NCI-H187 treated with DMSO at 0.1 percent for 48 hours (cell line): ENCODE data around the gene ZBTB5.
"Not testable (repeated sequence)": the region's sequence is repeated elsewhere in the genome, so short reads cannot be mapped to it uniquely, and the experiment has no call there.

ENCODE experiments used
- DNase-seq: peaks from one replicate; lab custom pipeline; 2025; lab: John Stamatoyannopoulos, UW

The ZBTB5 gene

DNA sequence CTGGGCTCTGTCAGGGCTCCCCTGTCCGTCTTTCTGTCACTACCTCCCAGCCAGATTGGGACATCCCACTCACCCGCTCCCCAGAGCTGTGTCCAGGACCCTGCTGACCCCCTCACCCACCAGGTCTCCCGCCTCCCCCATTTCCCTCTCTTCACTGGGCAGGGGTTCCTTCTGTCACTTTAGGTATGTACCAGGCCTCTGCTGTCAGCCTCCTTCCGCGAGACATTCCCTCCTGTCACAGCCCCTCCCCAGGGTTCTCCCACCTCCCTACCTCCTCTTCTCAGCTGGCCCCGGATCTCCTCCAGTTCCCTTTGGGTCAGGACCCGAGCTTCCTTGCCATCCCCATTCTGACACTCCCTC, 21.0 kb upstream of the ZBTB5 start:
- no peak for DNase-seq

DNA sequence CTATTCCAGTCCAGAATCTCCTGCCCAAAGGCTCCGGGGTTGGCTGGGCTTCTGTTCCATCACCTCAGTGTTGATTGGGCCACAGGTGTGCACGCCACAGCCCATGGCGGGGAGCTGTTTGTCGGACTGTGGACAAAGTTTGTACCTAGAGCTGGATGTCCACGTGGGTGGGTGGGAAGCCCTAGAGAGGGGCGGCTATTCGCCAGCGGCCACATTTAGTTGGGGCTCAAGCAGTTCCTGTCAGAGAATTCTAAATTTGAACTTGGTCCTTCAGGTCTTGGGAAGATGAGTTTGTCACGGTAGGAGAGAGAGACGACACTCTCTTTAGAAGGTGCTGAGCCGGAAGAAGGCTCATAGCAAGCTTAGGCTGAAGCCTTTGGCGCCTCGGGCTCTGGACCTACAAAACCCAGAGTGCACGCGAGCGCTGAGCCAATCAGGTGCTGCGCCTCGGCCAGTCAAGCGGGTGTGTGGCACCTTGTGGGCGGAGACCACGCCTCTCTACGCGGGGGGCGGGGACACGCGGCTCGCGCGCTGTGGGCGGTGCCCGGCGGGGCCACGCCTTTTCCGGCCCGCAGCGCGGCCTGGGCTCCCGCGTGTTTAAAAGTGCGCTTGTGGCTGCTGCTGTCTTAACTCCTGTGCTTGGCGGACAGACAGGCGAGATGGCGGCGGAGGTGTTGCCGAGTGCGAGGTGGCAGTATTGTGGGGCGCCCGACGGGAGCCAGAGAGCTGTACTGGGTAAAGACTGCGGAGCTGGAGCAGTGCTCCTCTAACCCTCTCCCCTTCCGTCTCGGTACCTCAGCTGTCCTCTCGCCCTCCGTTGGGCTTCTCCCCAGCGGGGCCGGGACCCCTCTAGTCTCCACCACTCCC, 20.4 kb upstream of the ZBTB5 start, which contains the start of gene POLR1E:
POLR1E (plus strand) TSS at position 560 of the 867 bp plus-strand sequence; CDS start at position 660, 100 bp downstream.
- peak; percentile 29 for DNase-seq

DNA sequence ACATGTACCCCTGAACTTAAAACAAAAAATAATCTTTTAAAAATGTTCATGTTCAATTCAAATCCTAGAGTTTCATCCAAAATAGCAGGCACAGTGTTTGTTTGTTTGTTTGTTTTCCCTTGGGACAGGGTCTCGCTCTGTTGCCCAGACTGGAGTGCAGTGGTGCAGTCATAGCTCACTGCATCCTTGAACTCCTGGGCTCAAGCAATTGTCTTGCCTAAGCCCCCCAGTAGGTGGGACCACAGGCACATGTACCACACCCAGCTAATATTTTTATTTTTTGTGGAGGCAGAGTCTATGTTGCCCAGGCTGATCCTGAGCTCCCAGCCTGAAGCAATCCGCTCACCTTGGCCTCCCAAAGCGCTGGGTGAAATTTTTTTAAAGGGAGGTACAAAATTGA, 15.5 kb upstream of the ZBTB5 start:
- DNase-seq, result no peak

DNA sequence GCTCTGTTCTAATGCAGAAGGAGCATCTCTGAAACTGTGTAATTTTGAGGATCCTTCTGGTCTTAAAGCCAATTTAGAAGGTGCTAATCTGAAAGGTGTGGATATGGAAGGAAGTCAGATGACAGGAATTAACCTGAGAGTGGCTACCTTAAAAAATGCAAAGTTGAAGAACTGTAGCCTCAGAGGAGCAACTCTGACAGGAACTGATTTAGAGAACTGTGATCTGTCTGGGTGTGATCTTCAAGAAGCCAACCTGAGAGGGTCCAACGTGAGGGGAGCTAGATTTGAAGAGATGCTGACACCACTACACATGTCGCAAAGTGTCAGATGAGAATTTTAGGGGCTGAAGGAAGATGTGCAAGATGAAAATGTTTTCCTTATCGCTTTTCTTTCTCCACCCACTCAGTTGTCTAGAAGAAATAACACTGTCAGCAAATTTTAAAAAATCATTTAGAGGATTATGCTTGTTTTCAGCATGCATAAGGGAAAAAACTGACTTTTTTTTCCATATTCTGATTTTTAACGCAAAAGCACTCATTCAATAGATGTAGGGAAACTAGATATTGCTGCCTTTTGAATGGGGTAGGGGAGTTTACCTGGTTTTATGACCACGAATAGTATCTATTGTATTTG, 12.9 kb upstream of the ZBTB5 start:
- DNase-seq, result not testable (repeated sequence)

DNA sequence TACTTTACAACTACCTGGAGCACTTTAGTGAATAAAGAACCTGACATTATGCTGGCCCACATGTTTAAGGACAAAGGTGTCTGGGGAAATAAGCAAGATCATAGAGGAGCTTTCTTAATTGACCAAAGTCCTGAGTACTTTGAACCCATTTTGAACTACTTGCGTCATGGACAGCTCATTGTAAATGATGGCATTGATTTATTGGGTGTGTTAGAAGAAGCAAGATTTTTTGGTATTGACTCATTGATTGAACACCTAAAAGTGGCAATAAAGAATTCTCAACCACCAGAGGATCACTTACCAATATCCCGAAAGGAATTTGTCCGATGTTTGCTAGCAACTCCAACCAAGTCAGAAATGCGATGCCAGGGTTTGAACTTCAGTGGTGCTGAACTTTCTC, 12.2 kb upstream of the ZBTB5 start:
- DNase-seq, result not testable (repeated sequence)

DNA sequence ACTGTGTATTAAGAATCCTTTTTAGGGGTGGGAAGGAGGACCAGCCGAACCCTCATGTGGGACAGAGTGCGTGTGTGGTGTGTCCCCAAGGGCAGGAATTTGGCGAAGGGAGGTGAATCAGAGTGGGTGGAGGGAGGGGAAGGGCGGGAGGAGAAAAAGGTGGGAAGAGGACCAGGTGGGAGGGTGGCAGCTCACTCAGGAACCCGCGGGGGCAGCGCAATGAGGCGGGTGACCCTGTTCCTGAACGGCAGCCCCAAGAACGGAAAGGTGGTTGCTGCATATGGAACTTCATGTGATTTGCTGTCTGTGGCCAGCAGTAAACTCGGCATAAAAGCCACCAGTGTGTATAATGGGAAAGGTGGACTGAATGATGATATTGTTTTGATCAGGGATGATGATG, 11.7 kb upstream of the ZBTB5 start:
- no peak for DNase-seq

DNA sequence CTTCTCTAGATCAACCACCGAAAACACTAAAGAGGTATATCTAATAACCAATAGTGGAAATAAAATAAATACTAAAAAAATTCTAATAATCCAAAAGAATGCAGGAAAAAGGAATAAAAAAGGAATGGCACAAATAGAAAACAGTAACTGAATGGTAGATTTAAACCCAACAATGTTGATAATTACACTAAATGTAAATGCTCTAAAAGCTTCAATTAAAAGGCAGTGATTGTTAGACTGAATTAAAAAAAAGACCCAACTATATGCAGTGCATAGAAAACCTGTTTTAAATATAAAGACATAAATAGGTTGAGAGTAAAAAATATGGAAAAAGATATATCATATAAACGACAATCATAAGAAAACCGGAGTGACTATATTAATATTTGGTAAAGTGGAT, 9.2 kb upstream of the ZBTB5 start:
- no peak for DNase-seq

DNA sequence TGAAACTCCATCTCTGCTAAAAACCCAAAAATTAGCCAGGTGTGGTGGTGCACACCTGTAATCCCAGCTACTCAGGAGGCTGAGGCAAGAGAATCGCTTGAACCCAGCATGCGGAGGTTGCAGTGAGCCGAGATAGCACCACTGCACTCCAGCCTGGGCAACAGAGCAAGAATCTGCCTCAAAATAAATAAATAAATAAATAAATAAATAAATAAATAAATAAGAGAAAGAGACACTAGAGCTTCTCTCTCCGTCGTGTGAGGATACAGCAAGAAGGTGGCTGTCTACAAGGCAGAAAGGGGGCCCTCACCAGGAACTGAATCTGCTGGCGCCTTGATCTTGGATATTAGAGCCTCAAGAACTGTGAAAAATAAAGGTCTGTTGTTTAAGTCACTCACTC, 8.7 kb upstream of the ZBTB5 start:
- not testable (repeated sequence) for DNase-seq

DNA sequence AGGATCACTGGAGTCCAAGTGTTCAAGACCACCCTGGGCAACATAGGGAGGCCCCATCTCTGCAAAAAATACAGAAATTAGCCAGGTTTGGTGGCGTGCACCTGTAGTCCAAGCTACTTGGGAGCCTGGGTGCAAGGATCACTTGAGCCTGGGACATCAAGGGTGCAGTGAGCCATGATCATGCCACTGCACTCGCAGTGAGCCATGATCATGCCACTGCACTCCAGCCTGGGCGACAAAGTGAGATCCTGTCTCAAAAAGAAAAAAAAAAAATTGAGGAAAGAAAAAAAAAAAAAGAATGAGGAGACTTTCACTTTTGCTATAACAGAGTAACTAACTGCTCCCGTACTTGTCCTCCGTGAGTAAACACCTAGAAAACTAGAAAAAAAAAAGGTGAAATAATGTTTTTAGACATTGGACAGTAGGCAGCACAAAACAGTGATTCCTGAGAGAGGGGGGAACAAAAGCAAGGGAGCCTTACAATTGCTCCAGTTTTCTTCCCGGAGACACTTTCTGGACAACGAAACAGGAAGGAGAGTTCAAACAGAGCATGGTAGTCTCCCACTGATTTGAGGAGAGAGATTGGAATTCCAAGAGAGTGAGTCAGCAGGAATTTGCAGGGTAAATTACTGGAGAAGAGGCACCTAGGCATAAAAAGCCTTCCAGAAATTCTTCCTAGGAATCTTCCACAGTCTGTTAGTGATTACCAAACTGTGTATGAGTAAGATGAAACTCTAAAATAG, 6.9 kb upstream of the ZBTB5 start:
- no peak for DNase-seq

DNA sequence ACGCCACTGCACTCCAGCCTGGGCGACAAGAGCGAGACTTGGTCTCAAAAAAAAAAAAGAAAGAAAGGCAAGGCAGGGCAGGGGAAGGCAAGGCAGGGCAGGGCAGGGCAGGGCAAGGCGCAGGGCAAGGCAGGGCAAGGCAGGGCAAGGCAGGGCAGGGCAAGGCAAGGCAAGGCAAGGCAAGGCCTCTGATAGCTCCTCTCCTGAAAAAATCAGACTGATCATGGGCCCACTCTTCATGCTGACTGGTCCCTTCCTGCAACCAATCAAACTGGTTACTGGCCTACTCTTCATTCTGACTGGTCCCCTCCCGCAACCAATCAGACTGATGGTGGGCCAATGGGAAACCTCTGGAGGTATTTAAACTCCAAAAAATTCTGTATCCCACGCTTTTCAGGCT, 3.4 kb upstream of the ZBTB5 start:
- DNase-seq, result no peak

DNA sequence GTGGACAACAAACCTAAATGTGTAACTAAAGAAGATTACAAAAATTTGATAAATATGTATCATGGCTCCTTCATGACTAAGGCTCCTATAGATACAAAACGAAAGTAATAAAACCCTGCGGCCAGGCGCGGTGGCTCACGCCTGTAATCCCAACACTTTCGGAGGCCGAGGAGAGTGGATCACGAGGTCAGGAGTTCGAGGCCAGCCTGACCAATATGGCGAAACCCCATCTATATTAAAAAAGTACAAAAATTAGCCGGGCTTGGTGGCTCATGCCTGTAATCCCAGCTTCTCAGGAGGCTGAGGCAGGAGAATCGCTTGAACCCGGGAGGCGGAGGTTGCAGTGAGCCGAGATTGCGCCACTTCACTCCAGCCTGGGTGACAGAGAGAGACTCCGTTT, 2.3 kb upstream of the ZBTB5 start:
- not testable (repeated sequence) for DNase-seq

DNA sequence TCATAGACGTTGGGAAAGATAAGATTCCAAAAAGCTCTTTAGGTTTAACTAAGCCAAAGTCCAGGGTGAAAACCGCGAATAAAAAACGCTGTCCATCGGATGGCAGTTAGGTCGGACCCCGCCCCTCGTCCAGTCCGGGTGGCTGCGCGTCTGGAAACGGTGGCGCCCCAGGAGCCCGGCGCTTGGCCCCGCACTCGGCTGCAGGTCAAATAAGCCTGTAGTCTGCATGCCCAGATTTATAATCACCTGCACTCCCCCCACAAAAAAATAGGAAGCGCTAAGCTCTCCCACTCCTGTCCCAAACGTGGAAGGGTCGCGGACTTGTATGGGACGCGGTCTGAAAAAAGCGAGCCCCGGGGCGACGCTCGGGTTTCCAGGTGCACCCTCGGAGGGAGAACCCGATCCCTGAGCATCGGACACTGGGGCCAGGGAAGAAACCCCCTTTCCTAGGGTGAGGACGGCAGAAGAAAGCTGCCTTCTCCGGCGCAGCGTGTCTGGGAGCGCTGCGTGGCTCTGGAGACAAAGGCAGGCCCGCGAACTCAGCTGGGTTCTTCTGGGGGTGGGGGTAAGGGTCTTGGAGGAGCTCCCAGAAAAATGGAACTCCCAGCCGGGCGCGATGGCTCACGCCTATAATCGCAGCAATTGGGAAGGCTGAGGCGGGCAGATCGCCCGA, 923 bp upstream of the ZBTB5 start:
- peak; percentile 43 for DNase-seq

DNA sequence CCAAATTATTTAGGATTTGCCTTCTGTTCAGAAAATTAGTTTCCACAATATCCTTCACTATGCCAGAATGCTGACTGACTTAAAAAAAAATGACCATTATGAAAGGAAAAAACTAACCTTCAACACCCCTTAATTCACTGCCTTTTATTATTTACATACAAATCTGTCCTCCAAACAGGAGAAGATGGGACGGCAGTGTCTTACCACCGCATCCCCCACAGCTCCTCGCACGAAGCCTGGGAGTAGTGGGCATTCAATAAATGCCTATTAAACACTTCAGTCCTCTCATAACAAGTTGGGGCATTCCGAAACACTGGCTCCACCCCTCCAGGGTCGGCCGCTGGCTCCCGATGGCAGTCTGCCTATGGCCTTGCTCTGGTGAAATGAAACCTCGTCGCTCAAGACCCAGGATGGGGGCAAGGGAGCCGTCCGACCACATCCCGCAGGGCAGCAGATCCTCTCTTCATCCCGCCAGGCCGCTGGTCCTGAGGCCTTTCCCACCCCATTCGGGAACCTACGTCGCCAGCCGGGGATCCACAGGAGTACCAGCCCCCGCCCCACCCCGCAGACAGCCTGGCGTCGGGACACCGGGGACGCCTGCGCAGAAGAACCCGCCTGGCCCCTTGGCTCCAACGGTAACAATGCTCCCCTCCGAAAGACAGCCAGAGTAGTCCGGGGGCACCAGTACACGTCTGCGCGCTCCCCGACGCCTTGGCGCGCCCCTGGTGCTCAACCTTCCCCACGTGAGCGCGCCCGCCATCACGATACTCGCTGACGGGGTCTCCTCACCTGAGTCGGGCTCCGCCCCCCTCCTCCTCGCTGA, 613 bp downstream of the ZBTB5 start:
- DNase-seq, result no peak

DNA sequence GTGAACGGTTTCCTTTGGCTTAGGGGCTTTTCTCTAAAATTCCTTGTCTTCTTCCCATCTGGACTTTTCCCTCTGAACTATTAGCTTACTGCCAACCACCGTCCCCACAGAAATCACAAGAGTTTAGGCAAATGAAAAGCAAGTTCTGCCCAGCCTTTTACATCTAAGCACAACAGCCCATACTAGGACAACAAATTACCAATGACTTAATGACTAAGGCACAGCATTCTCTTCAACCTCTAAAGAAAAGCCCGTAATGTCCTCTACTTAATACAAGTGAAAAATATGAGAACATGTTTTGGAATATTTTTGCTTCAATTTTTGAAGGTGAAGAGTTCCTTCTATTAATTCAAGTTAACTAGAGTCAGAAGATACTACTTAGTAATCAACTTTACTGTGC, 1.2 kb downstream of the ZBTB5 start:
- no peak for DNase-seq

DNA sequence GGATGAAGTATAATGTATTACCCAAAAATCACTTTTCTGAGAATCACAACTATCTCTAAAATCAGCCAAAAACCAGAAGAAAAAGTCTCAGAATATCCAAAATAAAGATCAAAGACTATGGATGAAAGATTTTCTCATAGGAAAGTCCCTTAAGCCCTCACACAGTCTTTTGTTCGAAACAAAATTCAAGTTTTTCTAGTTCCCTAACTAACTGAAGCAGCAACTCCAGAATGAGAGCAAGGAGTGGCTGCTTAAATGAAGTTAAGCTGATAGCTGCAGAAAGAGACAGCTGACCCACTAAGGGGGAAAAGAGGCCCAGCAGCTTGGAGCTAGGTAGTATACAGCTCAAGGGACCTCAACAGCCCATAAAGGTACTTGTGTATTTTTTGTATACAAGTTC, 8.4 kb downstream of the ZBTB5 start:
- DNase-seq, result no peak

DNA sequence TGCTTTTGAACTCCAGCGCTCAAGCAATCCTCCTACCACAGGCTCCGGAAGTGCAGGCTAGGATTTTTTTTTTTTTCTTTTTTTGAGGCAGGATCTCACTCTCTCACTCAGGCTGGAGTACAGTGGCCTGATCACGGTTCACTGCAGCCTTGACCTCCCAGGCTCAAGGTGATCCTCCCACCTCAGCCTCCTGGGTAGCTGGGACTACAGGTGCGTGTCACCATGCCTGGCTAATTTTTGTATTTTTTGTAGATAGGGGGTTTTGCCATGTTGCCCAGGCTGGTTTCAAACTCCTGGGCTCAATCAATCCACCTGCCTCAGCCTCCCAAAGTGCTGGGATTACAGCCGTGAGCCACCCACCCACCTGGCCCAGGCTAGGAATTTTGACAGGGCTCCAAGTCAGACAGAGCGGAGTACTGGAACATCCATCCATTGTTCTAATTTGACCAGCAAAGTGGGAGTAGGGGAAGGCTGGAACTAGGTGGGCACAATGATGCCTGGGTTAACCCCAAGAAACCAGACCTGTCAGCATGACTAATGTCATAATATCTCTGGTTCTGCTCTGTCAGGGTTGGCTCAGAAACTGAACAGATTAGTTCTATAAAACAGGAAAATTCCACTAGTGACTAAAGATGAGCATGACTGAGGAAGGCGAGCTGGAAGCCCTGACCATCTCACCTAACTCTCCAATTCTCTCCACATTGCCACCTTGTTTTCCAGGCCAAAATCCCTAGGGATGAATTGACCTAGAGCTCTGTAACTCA, 9.2 kb downstream of the ZBTB5 start:
- DNase-seq, result no peak

DNA sequence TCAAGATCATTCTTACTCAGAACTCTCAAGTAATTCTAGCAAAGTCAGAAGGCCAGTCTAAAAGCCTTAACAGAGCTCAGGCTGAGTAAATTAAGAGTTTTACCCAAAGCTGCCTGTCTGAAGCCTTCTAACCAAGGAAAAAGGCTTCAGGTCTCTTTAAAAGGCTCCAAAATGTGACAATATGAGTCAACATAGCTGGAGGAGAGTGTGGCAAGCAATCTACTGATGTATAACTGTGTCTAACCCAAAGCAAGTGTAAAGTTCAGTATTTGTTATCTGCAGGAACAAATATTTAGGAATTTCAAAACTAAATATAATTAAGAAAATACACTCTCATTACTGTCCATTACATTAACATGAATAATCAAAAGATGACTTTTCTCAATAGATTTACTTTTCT, 11.0 kb downstream of the ZBTB5 start:
- DNase-seq, result no peak

DNA sequence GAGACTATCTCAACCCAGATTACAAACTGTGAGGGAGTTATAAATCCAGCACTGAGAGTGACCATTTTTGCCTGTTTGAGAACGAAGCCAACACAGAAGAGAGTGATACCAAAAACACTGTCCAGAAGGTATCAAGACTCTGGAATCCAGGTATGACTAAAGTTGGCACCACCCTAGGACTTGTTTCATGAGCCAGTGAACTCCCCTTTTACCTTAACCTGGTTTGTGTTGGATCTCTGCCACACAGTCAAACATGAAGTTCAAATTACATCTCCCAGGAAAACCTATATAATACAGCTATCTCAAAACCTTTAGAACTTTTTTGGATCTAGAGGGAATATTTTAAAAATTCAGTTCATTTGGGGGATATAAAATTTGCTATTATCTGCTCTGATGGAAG, 11.4 kb downstream of the ZBTB5 start:
- no peak for DNase-seq

DNA sequence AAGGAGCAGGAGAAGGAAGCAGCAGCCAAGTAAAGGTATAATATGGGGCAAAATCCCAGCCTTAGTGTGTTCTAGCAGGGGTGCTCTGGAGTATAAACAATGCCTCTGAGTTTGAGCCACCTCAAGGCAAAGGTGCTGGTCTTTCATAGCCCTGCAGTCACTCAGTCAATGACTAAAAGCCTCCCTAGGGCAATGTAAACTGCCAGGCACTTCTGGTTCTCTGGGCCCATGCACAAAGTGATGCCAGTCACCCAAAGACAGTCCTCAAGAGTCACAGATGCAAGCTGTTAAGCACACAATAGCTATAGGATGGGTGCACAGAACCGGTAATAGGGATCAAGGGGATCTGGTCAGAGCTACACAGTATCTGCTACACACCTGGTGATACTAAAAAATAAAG, 12.6 kb downstream of the ZBTB5 start:
- DNase-seq, result no peak

DNA sequence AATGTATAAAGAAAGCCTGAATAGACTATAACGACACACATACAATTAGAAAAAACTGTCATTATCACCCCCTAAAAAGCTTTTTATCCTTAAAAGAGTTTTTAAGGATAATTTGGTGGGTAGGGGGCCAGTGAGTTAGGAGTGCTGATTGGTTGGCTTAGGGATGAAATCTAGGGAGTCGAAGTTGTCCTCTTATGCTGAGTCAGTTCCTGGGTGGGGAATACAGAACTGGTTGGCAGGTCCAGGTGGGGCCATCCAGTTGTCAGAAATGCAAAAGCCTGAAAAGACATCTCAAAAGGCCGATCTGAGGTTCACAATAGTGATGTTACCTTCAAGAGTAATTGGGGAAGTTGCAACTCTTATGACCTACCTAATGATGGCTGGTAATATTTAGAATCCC, 13.6 kb downstream of the ZBTB5 start:
- DNase-seq, result no peak
